SK-N-SH (cell line): ENCODE data around the gene SRRM1. TPM values are rescaled to one million over a fixed set of nuclear protein-coding genes. Genes with fewer than 3 reads are reported as not detected.

Source experiments
- CTCF ChIA-PET: fragments of 300-600, 350-600 bp; formaldehyde crosslinking; extraction: SDS; loops from one replicate; lab custom pipeline; 2021; lab: Yijun Ruan, JAX
- POLR2A ChIA-PET: fragments of 350-600 bp; sonication (Branson Sonifier 250); formaldehyde crosslinking; extraction: SDS; loops from one replicate; lab custom pipeline; 2020; ENCODE audit warnings: antibody characterized with exemption, inconsistent platforms; lab: Yijun Ruan, JAX
- DNase-seq: peaks from one replicate; pipeline ENCODE4 v3.0.0; 2012
- H2AFZ ChIP-seq: fragments of 200-600 bp; sonication (generic); 2 replicates; pipeline ENCODE4 v1.8.1; 2016; ENCODE audit warnings: antibody characterized with exemption, mild to moderate bottlenecking, low read depth
- H3F3A ChIP-seq: fragments of 200-600 bp; sonication (generic); replicated peaks from 2 replicates; pipeline ENCODE3; 2016; ENCODE audit warnings: antibody characterized with exemption, mild to moderate bottlenecking; ENCODE audit not compliant: insufficient read depth
- H3K27ac ChIP-seq, 2 experiments: fragments of 200-500 bp in 1 of 2; fragments of 200-600 bp in 1 of 2; sonication (Bioruptor generic) in 1 of 2; sonication (generic), shearing (Covaris generic) in 1 of 2; 2 replicates each; pipeline versions ENCODE4 v1.5.1 to v1.6.1; 2014 to 2016; ENCODE audit warnings: low read depth in 2 of 2, inconsistent platforms in 1 of 2, low read length in 1 of 2, mild to moderate bottlenecking in 1 of 2, mixed read lengths in 1 of 2
- H3K27me3 ChIP-seq: fragments of 200-600 bp; sonication (generic), shearing (Covaris generic); 2 replicates; pipeline ENCODE4 v1.6.1; 2016; ENCODE audit warnings: mixed run types; ENCODE audit not compliant: insufficient read depth
- H3K36me3 ChIP-seq, 2 experiments: fragments of 200-500 bp in 1 of 2; fragments of 200-600 bp in 1 of 2; sonication (Bioruptor generic) in 1 of 2; sonication (generic) in 1 of 2; replicated peaks in 1 of 2; 2 replicates each; pipeline versions ENCODE3 to v1.5.1; 2014 to 2016; ENCODE audit warnings: low read length in 1 of 2, mild to moderate bottlenecking in 1 of 2; ENCODE audit not compliant: insufficient read depth in 2 of 2, control insufficient read depth in 1 of 2
- H3K4me1 ChIP-seq, 2 experiments: fragments of 200-500 bp in 1 of 2; fragments of 200-600 bp in 1 of 2; sonication (Bioruptor generic) in 1 of 2; sonication (generic), shearing (Covaris generic) in 1 of 2; 2 replicates each; pipeline versions ENCODE4 v1.5.1 to v1.6.1; 2014 to 2016; ENCODE audit warnings: low read depth in 1 of 2, low read length in 1 of 2, mixed run types in 1 of 2; ENCODE audit not compliant: insufficient read depth in 2 of 2, control insufficient read depth in 1 of 2
- H3K4me2 ChIP-seq: fragments of 200-600 bp; sonication (generic), shearing (Covaris generic); 2 replicates; pipeline ENCODE4 v1.6.1; 2017; ENCODE audit warnings: mixed run types
- H3K4me3 ChIP-seq, 2 experiments: fragments of 200-500 bp in 1 of 2; fragments of 200-600 bp in 1 of 2; sonication (Bioruptor generic) in 1 of 2; sonication (generic), shearing (Covaris generic) in 1 of 2; 2 replicates each; pipeline versions ENCODE4 v1.5.1 to v1.8.1; 2014 to 2016; ENCODE audit warnings: low read depth in 2 of 2, inconsistent platforms in 1 of 2, low read length in 1 of 2, mild to moderate bottlenecking in 1 of 2, mixed read lengths in 1 of 2, moderate library complexity in 1 of 2
- H3K79me2 ChIP-seq: fragments of 200-600 bp; sonication (generic); 2 replicates; pipeline ENCODE4 v1.8.1; 2017; ENCODE audit warnings: mild to moderate bottlenecking; ENCODE audit not compliant: insufficient read depth
- H3K9ac ChIP-seq: fragments of 200-600 bp; sonication (generic); 2 replicates; pipeline ENCODE4 v1.6.1; 2017; ENCODE audit warnings: mixed run types
- H3K9me2 ChIP-seq: fragments of 200-600 bp; sonication (generic); 2 replicates; pipeline ENCODE4 v1.6.1; 2017; ENCODE audit warnings: mixed run types
- H3K9me3 ChIP-seq: fragments of 200-600 bp; sonication (generic); 2 replicates; pipeline ENCODE4 v1.6.1; 2017; ENCODE audit warnings: mixed run types, mild to moderate bottlenecking, moderate library complexity
- H4K20me1 ChIP-seq: fragments of 200-600 bp; sonication (generic); 2 replicates; pipeline ENCODE4 v1.6.1; 2017; ENCODE audit warnings: mild to moderate bottlenecking, mixed run types; ENCODE audit not compliant: insufficient read depth
- ELF1 ChIP-seq: IDR thresholded peaks from 2 replicates; pipeline ENCODE4 v1.4.0; 2012
- EZH2phosphoT487 ChIP-seq: fragments of 200-600 bp; sonication (generic); IDR thresholded peaks from 2 replicates; pipeline ENCODE4 v1.6.1; 2017; ENCODE audit warnings: low read depth, mixed run types, mild to moderate bottlenecking, antibody characterized with exemption, moderate library complexity, borderline replicate concordance
- GATA2 ChIP-seq: sonication (generic); formaldehyde crosslinking; IDR thresholded peaks from 2 replicates; pipeline ENCODE4 v1.5.0; 2020; ENCODE audit warnings: mild to moderate bottlenecking, missing genetic modification reagents
- MXI1 ChIP-seq: IDR thresholded peaks from 2 replicates; pipeline ENCODE4 v1.6.1; 2012; ENCODE audit warnings: mild to moderate bottlenecking, low read depth, low read length, improper control_type of control experiment
- NRF1 ChIP-seq: IDR thresholded peaks from 2 replicates; pipeline ENCODE4 v1.6.1; 2012; ENCODE audit warnings: low read depth, mild to moderate bottlenecking, low read length
- RCOR1 ChIP-seq: fragments of 150-350 bp; IDR thresholded peaks from 2 replicates; pipeline ENCODE4 v1.6.1; 2017; ENCODE audit warnings: antibody characterized with exemption, low read length
- REST ChIP-seq: IDR thresholded peaks from 2 replicates; pipeline ENCODE4 v1.6.1; 2012; ENCODE audit warnings: mild to moderate bottlenecking, low read depth, low read length, moderate library complexity
- TCF12 ChIP-seq: IDR thresholded peaks from 2 replicates; pipeline ENCODE4 v1.4.0; 2012
- USF1 ChIP-seq: IDR thresholded peaks from 2 replicates; pipeline ENCODE4 v1.4.0; 2012; ENCODE audit warnings: low read depth, borderline replicate concordance
- WGBS: methylation state at CpG from one replicate; pipeline ENCODE4 v1.1.6; 2017; ENCODE audit warnings: low lambda C conversion rate; 5-methylcytosine and 5-hydroxymethylcytosine counted together
- polyA plus RNA-seq, 3 experiments: library from polyadenylated mRNA; depleted of rRNA; stranded (reverse); fragments of >200 nt; gene quantifications; 2 replicates each; pipeline ENCODE4 v1.2.3, GENCODE V29; 2012

Gene SRRM1
- polyA plus RNA-seq, 1 of the 3 experiments (the other 2 are of a cell fraction) = 52.3 TPM

GRCh38 chr1:24642481-24643362, at the start of gene SRRM1 (continued):
- TF ChIP-seq NRF1 (peak; percentile 100), USF1 (peak; percentile 84; the same call in 1 of the 2 replicates), ELF1 (peak; percentile 60), MXI1 (peak; percentile 90), REST (peak; percentile 66; the same call in 1 of the 2 replicates), EZH2phosphoT487 (no peak), GATA2 (no peak)

GRCh38 chr1:24594328-24594598, 48.8 kb upstream of the SRRM1 start:
- no peaks in the 10 kb centered on the region for H3K79me2 ChIP-seq
- POLR2A ChIA-PET = no interaction called here
- TF ChIP-seq RCOR1 = no peak
- no peak for TF ChIP-seq MXI1
- no peak for TF ChIP-seq TCF12
- no peak for TF ChIP-seq REST
- TF ChIP-seq, all 33 proteins: peak for 0
- Histone ChIP-seq H3K4me1 (no peaks in the 10 kb centered on the region; a peak in 1 of 4 replicates), H3K9ac (no peak overlapping the region), H3K27ac (no peak overlapping the region), H2AFZ (no peak overlapping the region), H3K27me3 (no peaks in the 10 kb centered on the region), H3K36me3 (no peaks in the 10 kb centered on the region), H4K20me1 (no peaks in the 10 kb centered on the region), H3F3A (no peaks in the 10 kb centered on the region), H3K4me3 (no peak overlapping the region), H3K4me2 (no peak overlapping the region), H3K9me2 (no peaks in the 10 kb centered on the region), H3K9me3 (no peaks in the 10 kb centered on the region)
- CTCF ChIA-PET = interaction anchor here (0.8 to 1.5 kb wide), 3 partner anchors 43 to 69 kb away, joined by 3 to 7 read pairs (median 3); no protein-coding TSS in a partner anchor
- DNase-seq = no peak
- 62% methylated on average over 3 of the region's 3 CpGs for WGBS
